Chondrocyte (in vitro differentiated cells): ENCODE data around the gene SHISA9. TPM values are rescaled to one million over a fixed set of nuclear protein-coding genes. Genes with fewer than 3 reads are reported as not detected.

ENCODE experiments used
- DNase-seq: peaks from one replicate; pipeline ENCODE4 v3.0.0; 2021; ENCODE audit warnings: mixed read lengths, low spot score
- H3K27ac Mint-ChIP-seq: one replicate; pipeline ENCODE4 v1.8.0; 2021; ENCODE audit warnings: mild to moderate bottlenecking, moderate library complexity, mixed read lengths; ENCODE audit not compliant: unreplicated experiment
- H3K27me3 Mint-ChIP-seq: 2 replicates; pipeline ENCODE4 v1.8.0; 2021; ENCODE audit warnings: low read depth, mixed read lengths
- H3K36me3 Mint-ChIP-seq: 2 replicates; pipeline ENCODE4 v1.8.0; 2021; ENCODE audit warnings: low read depth, mixed read lengths
- H3K4me1 Mint-ChIP-seq: 2 replicates; pipeline ENCODE4 v1.8.0; 2021; ENCODE audit warnings: low read depth, mild to moderate bottlenecking, mixed read lengths
- H3K4me3 Mint-ChIP-seq: one replicate; pipeline ENCODE4 v1.8.0; 2021; ENCODE audit warnings: mild to moderate bottlenecking, moderate library complexity, mixed read lengths; ENCODE audit not compliant: unreplicated experiment
- H3K9me3 Mint-ChIP-seq: 2 replicates; pipeline ENCODE4 v1.8.0; 2021; ENCODE audit warnings: low read depth, mixed read lengths
- total RNA-seq: library from RNA; stranded (reverse); gene quantifications from 3 replicates; pipeline ENCODE4 v1.2.1, GENCODE V29; 2021
- TF ChIP-seq, protein P1 (sequence below): fragments of 200-600 bp; sonication (generic); IDR thresholded peaks from 2 replicates; pipeline ENCODE4 v1.5.0; 2021; ENCODE audit warnings: antibody characterized with exemption, mild to moderate bottlenecking, moderate library complexity

SHISA9 gene
- total RNA-seq, 1 donor from 2014 or later, result 1.6 TPM

DNA sequence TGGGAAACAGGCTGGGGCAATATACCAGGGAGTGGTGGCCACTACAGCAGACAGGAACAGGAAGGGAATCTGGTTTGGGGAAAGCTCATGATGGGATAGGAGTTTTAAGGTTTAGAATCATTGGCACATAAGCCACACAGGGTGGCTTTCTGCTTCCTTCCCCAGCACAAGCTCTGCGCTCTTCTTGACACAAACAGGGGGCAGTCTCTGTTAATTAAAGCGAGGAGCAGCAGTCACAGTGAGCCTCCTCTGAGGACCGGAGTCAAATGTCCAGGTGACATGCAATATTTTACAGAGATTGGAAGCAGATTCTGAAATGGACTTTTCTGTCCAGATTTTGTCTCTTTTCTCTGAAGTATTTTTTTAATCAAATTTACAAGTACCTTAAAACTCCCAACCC, 2.8 kb upstream of the SHISA9 start:
- no peaks in the 10 kb centered on the region for H3K9me3 Mint-ChIP-seq
- H3K27me3 Mint-ChIP-seq, result peaks cover 68% of the 10 kb centered on the region
- H3K36me3 Mint-ChIP-seq, result no peaks in the 10 kb centered on the region
- H3K4me1 Mint-ChIP-seq, result peaks cover 6% of the 10 kb centered on the region
- TF ChIP-seq, protein P1, sequence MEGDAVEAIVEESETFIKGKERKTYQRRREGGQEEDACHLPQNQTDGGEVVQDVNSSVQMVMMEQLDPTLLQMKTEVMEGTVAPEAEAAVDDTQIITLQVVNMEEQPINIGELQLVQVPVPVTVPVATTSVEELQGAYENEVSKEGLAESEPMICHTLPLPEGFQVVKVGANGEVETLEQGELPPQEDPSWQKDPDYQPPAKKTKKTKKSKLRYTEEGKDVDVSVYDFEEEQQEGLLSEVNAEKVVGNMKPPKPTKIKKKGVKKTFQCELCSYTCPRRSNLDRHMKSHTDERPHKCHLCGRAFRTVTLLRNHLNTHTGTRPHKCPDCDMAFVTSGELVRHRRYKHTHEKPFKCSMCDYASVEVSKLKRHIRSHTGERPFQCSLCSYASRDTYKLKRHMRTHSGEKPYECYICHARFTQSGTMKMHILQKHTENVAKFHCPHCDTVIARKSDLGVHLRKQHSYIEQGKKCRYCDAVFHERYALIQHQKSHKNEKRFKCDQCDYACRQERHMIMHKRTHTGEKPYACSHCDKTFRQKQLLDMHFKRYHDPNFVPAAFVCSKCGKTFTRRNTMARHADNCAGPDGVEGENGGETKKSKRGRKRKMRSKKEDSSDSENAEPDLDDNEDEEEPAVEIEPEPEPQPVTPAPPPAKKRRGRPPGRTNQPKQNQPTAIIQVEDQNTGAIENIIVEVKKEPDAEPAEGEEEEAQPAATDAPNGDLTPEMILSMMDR, result no peak
- H3K4me3 Mint-ChIP-seq, result no peak overlapping the region
- H3K27ac Mint-ChIP-seq, result no peak overlapping the region
- no peak for DNase-seq

DNA sequence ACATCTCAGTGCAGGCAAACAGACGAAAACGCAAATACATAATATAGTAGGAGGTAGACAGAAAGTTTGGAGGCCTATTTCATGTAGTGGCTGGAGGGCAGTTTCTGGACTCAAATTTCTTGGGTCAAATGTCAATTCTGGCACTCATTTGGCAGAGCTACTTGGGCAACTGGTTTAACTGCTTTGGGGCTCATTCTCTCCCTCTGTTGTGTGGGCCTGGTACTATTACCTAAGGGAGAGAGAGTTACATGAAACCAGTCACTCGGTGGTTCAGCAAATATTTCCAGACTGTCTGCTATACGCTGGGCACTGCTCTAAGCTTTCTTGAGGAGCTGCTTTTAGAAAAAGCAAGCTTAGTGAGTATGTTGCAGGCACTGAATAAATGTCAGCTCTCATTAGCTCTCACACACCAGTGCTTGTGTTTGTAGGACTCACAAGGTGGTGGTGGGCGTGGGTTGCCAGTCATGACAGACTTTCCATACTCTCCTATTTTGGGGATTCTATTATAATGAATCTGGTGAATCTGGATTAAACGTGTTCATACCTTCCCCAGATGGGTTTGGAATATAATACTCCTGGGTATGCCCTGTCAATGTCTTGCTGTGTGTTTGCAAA, 1.8 kb upstream of the SHISA9 start:
- Mint-ChIP-seq H3K36me3 (no peaks in the 10 kb centered on the region), H3K27ac (no peak overlapping the region), H3K4me3 (no peak overlapping the region), H3K27me3 (peaks cover 71% of the 10 kb centered on the region), H3K9me3 (no peaks in the 10 kb centered on the region), H3K4me1 (peaks cover 6% of the 10 kb centered on the region)
- DNase-seq, result no peak
- TF ChIP-seq, protein P1, result no peak

DNA sequence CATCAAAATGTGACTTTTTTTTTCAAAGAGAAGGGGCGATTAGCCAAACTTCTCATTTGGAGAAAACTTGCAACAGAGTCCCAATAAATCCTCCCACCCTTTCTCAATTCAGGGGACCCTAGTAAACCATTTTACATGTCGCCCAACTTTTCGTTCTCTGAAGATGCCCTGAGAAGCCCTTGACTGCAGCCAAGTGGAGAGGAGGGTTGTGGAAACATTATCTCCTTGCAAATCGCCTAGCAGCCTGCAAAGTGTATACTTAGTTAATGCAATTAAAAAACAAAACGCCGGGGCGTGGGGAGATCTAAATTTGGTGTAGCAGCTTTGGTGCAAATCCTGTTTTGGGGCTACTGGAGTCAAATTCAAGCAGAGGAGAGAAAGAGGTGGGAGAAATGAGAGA, 1.2 kb upstream of the SHISA9 start:
- Mint-ChIP-seq H3K36me3 (no peaks in the 10 kb centered on the region), H3K4me3 (no peak overlapping the region), H3K4me1 (peaks cover 6% of the 10 kb centered on the region), H3K27ac (no peak overlapping the region), H3K9me3 (no peaks in the 10 kb centered on the region), H3K27me3 (peaks cover 72% of the 10 kb centered on the region)
- DNase-seq, result no peak
- TF ChIP-seq, protein P1, result no peak

DNA sequence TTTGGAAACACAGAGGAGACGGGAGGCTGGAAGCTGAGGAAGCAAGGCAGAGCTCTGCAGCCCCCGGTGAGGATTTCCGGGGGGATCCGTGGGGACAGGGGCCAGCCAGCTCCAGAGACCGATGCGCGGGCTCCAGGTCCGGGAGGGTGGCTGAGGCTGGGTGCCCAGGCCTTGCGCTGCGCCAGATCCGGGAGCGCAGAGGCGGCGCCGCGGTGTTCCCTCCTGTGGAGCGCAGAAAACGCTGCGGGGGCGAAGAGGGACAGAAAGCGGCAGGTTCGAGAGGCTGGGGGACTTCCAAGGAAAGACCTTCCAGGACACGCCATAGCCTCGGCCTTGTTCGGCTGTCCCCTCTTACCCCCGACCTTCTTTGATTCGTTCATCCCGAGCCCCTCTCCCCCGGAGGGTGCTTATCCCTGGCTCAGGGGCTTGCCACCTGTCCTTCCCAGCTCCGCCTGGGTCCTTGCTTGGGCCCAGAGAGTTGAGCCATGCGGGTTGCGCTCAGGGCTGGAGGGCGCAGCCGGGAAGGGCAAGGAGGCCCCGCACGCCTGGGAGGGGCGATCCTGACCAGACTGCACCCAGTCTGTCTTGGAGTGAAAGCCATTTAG, 697 bp upstream of the SHISA9 start:
- no peak for DNase-seq
- no peak overlapping the region for H3K27ac Mint-ChIP-seq
- peaks cover 76% of the 10 kb centered on the region for H3K27me3 Mint-ChIP-seq
- H3K4me1 Mint-ChIP-seq, result peaks cover 6% of the 10 kb centered on the region
- TF ChIP-seq, protein P1, result no peak
- no peak overlapping the region for H3K4me3 Mint-ChIP-seq
- no peaks in the 10 kb centered on the region for H3K36me3 Mint-ChIP-seq
- H3K9me3 Mint-ChIP-seq, result no peaks in the 10 kb centered on the region

DNA sequence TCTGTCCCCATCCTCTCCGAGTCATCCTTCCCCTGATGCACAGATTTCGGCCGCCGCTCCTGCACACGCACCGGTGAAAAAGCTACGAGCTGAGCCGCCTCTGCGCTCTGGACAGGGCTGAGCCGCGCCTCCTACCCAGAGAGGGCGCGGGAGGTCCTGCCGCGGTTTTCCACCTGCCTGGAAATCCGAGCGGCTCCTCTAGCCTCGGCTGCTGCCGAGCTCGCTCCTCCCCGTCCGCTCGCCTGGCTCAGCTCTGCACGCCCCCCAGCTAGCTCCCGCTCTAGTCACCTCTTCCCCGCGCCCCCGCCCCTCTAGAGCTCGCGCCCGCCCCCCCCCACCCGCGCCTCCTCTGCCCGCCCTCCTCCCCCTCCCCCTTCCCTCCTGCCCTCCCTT, 198 bp upstream of the SHISA9 start:
- no peak overlapping the region for H3K27ac Mint-ChIP-seq
- peaks cover 75% of the 10 kb centered on the region for H3K27me3 Mint-ChIP-seq

More for the DNA sequence above, 198 bp upstream of the SHISA9 start:
- Mint-ChIP-seq H3K4me1 (peaks cover 6% of the 10 kb centered on the region), H3K36me3 (no peaks in the 10 kb centered on the region), H3K9me3 (no peaks in the 10 kb centered on the region), H3K4me3 (peak overlapping the region; percentile 22)
- TF ChIP-seq, protein P1, result no peak
- DNase-seq, result no peak
